Fibroblast of mammary gland (primary cell): ENCODE measurements around the gene TYSND1.

Source experiments
- DNase-seq: peaks from one replicate; pipeline ENCODE4 v3.0.0-alpha.2; 2010; ENCODE audit warnings: low read depth
- H3K4me3 ChIP-seq: 2 replicates; pipeline ENCODE4 v1.5.1; 2011; ENCODE audit warnings: low read depth, mild to moderate bottlenecking, low read length, moderate library complexity; ENCODE audit not compliant: control insufficient read depth
- TF ChIP-seq, protein P1 (sequence below): conservative IDR thresholded peaks from 2 replicates; pipeline ENCODE4 v1.5.1; 2011; ENCODE audit warnings: low read depth, low read length, inconsistent platforms; ENCODE audit not compliant: control insufficient read depth, insufficient read depth

TYSND1 gene

GRCh38 chr10:70146489-70147258 is at the start of gene TYSND1:
TSS of gene TYSND1 (minus strand) at chr10:70146700. CDS start at chr10:70146586, 114 bp downstream.
- peak; percentile 98 for DNase-seq
- TF ChIP-seq, protein P1, sequence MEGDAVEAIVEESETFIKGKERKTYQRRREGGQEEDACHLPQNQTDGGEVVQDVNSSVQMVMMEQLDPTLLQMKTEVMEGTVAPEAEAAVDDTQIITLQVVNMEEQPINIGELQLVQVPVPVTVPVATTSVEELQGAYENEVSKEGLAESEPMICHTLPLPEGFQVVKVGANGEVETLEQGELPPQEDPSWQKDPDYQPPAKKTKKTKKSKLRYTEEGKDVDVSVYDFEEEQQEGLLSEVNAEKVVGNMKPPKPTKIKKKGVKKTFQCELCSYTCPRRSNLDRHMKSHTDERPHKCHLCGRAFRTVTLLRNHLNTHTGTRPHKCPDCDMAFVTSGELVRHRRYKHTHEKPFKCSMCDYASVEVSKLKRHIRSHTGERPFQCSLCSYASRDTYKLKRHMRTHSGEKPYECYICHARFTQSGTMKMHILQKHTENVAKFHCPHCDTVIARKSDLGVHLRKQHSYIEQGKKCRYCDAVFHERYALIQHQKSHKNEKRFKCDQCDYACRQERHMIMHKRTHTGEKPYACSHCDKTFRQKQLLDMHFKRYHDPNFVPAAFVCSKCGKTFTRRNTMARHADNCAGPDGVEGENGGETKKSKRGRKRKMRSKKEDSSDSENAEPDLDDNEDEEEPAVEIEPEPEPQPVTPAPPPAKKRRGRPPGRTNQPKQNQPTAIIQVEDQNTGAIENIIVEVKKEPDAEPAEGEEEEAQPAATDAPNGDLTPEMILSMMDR = peak; percentile 62
- peak within 1 kb of the TSS; percentile 63 for H3K4me3 ChIP-seq

- TF ChIP-seq, protein P1 = no peak
- H3K4me3 ChIP-seq = no peak overlapping the region
- DNase-seq = peak; percentile 81
Measured at GRCh38 chr10:70193391-70193844, 46.9 kb upstream of the TYSND1 start.

DNA sequence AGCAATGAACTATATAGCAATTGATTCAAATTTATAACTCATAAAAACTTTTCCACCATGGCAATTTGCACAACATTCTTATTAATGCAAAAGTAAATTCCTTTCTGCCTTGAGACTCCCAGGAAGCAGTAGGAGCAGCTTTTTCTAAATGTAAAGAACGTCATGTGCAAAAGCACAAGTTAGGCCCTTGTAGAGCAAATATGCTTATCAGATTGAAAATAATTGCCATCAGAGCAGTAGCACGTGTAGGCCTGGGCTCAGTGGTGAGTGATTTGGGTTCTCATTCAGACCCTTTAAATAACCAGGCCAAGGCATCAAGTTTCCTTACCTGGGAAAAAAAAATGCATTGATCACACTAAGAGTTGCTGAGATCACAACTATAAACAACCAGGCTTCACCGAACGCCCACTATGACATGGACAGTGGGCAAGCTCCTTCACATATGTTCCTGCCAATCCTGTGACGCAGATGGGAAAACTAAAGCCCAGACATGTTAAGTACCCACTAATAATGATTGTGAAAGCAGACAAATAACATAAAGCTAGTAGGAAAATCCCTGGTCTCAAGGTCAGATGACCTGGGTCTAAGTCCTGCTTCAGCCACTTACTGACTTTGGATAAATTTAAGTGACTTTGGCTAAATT is 45.9 kb upstream of the TYSND1 start:
- DNase-seq = peak; percentile 80
- TF ChIP-seq, protein P1 = no peak
- H3K4me3 ChIP-seq = no peak overlapping the region

- peak; percentile 96 for DNase-seq
- TF ChIP-seq, protein P1 = no peak
- no peak overlapping the region for H3K4me3 ChIP-seq
Measured at GRCh38 chr10:70191972-70192305, 45.4 kb upstream of the TYSND1 start.

- TF ChIP-seq, protein P1 = no peak
- H3K4me3 ChIP-seq = no peak overlapping the region
- DNase-seq = peak; percentile 54
Measured at GRCh38 chr10:70191161-70191971, 44.9 kb upstream of the TYSND1 start.

GRCh38 chr10:70190581-70190980 is 44.1 kb upstream of the TYSND1 start:
- TF ChIP-seq, protein P1 = no peak
- H3K4me3 ChIP-seq = no peak overlapping the region
- peak; percentile 43 for DNase-seq
